Measurements from ENCODE around the gene SFRP2. TPM values are rescaled to one million over a fixed set of nuclear protein-coding genes. Genes with fewer than 3 reads are reported as not detected.

SFRP2 gene
- total and polyA plus RNA-seq, 2 of the 4 experiments (the other 2 are of a cell fraction) = not detected

GRCh38 chr4:153799694-153800074, 10.8 kb upstream of the SFRP2 start:
- ChIA-PET CTCF (no interaction called here), POLR2A (ENCODE audit: unreplicated experiment) (no interaction called here)
- no peak overlapping the region for H2AFZ ChIP-seq (replicated peaks; ENCODE audit: low read length, poor library complexity)
- no TSS peak for BruUV-seq (replicated peaks)
- no peak overlapping the region for H3K14ac ChIP-seq (replicated peaks; ENCODE audit: low read depth, low read length)
- H3K36me3 ChIP-seq (ENCODE audit: control insufficient read depth, insufficient read depth, low read length) = no peaks in the 10 kb centered on the region
- no peak overlapping the region for H2AK5ac ChIP-seq (ENCODE audit: low read depth, low read length)
- no peak overlapping the region for H2BK20ac ChIP-seq (ENCODE audit: low read depth, low read length)
- H3K4me3 ChIP-seq (ENCODE audit: insufficient read depth, low read depth, low read length) = no peak overlapping the region
- H3K27me3 ChIP-seq (ENCODE audit: control insufficient read depth, insufficient read depth, low read length) = no peaks in the 10 kb centered on the region
- H3K4ac ChIP-seq (ENCODE audit: low read depth, low read length) = no peak overlapping the region
- dilution Hi-C loops (cut with HindIII; ENCODE audit: low sequenced_read_pairs, unreplicated experiment) = no loop called here
- H2BK120ac ChIP-seq (ENCODE audit: low read depth, low read length) = no peak overlapping the region
- no peaks in the 10 kb centered on the region for H4K20me1 ChIP-seq (ENCODE audit: insufficient read depth, low read length)
- H2BK5ac ChIP-seq (ENCODE audit: low read depth, low read length, poor library complexity, severe bottlenecking) = no peak overlapping the region
- H2AK9ac ChIP-seq (replicated peaks; ENCODE audit: low read depth, low read length, poor library complexity) = no peak overlapping the region
- ATAC-seq (ENCODE audit: low read depth) = no peak
- no peaks in the 10 kb centered on the region for H3K9me3 ChIP-seq (ENCODE audit: control insufficient read depth, insufficient read depth, low read length)
- H4K91ac ChIP-seq (ENCODE audit: insufficient read depth, low read depth, low read length) = no peak overlapping the region
- no peaks in the 10 kb centered on the region for H3K79me1 ChIP-seq (ENCODE audit: low read depth in 1 of 2, low read length in 2 of 2)
- H3K56ac ChIP-seq (ENCODE audit: extremely low read depth, insufficient read depth, low read length) = no peak overlapping the region
- no peak overlapping the region for H2BK15ac ChIP-seq (ENCODE audit: low read depth, low read length)
- in situ Hi-C loops (cut with MboI; ENCODE audit: low sequenced_read_pairs) = no loop called here
- no peak overlapping the region for H4K8ac ChIP-seq (ENCODE audit: low read depth in 2 of 2, low read length in 2 of 2)
- H3K27ac ChIP-seq (ENCODE audit: insufficient read depth, low read length) = no peak overlapping the region
- DNase-seq = no peak
- no peaks in the 10 kb centered on the region for H3K4me1 ChIP-seq (ENCODE audit: control insufficient read depth, insufficient read depth, low read length)
- no peak overlapping the region for H3K18ac ChIP-seq (ENCODE audit: low read depth, low read length)
- no peak for TF ChIP-seq CTCF (conservative IDR thresholded peaks at IDR 0.05; ENCODE audit: low read depth, low read length)
- TF ChIP-seq ELK1 (IDR thresholded peaks at IDR 0.05; ENCODE audit: borderline replicate concordance, low read depth, low read length) = no peak
- no peak for TF ChIP-seq MAZ (IDR thresholded peaks at IDR 0.05; ENCODE audit: borderline replicate concordance, low read depth, low read length)
- no peak for TF ChIP-seq MAFK (IDR thresholded peaks at IDR 0.05; ENCODE audit: low read depth, low read length)
- TF ChIP-seq BHLHE40 (IDR thresholded peaks at IDR 0.05; ENCODE audit: low read depth, low read length) = no peak
- TF ChIP-seq CHD1 (IDR thresholded peaks at IDR 0.05; ENCODE audit: low read depth, low read length) = no peak
- no peak for TF ChIP-seq RFX5 (IDR thresholded peaks at IDR 0.05; ENCODE audit: low read depth, low read length)
- no peak for TF ChIP-seq POLR2A (IDR thresholded peaks at IDR 0.05; ENCODE audit: low read depth, low read length)
- no CpG with 5 or more reads among the region's 2 CpGs for WGBS, 2 experiments (ENCODE audit: extremely low coverage in 2 of 2, insufficient read length in 1 of 2)
- no peaks in the 10 kb centered on the region for H3K9me1 ChIP-seq (ENCODE audit: insufficient read depth, low read length)
- no peak overlapping the region for H3K4me2 ChIP-seq (ENCODE audit: low read depth, low read length)
- no peak overlapping the region for H3K23ac ChIP-seq (ENCODE audit: low read depth, low read length)
- intact Hi-C loops (cut with micrococcal nuclease) = no loop called here
- no peak overlapping the region for H3K9ac ChIP-seq (ENCODE audit: low read depth, low read length)
- H4K5ac ChIP-seq (ENCODE audit: low read depth, low read length) = no peak overlapping the region
